Renal cortex interstitium (tissue), 11 donors: ENCODE measurements around the gene KRT79. TPM values are rescaled to one million over a fixed set of nuclear protein-coding genes. Genes with fewer than 3 reads are reported as not detected.

Experiments used
- DNase-seq, 11 donors: peaks; one replicate each; pipeline ENCODE4 v3.0.0-alpha.2; 2013; ENCODE audit warnings: low read depth in 9 of 11, low spot score in 4 of 11; ENCODE audit errors: extremely low read depth in 1 of 11
- polyA plus RNA-seq, 3 donors: library from polyadenylated mRNA; unstranded; fragments of 120-200 nt; gene quantifications; one replicate each; pipeline ENCODE4 v1.2.1, GENCODE V29; 2013; ENCODE audit not compliant: insufficient read length in 3 of 3

Gene KRT79
- polyA plus RNA-seq, 3 donors = not detected

DNA sequence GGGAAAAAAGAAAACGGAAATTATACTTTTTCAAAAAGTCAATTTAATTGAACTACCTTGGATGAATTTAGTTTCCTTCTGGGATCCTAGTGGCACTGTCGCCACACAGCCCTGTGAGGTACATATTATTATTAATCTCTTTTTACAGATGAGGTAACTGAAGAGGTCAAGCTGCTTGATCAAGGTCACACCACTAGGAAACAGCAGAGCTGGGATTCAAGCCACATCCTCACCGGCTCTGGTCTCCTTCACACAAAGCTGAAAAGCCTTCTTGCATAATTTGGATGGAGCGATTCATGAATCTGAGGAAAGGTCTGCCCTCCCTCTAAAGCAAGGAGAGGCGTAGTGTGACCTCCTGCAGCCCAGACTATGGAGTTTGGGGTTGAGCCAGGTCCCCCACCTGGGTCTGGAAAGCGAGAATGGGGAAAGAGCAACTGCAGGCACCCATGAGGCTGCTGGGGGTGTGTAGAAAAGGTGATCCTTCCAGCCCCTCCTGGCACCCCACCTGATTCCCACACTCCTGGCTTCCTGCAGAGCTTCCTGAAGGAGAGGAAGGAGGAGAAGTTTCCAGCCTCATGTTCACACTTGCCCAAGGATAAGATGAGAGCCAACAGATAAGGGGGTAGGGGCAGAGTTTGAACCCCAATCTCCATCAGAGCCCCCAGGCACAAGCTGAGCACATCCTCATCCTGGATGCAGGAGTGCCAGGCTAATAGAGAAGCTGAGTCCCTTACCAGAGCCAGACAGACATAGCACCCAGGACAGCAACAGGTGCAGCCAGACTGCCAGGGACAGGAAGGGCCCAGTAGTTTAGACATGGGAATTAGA, 3.9 kb upstream of the KRT79 start:
- no peak for DNase-seq

DNA sequence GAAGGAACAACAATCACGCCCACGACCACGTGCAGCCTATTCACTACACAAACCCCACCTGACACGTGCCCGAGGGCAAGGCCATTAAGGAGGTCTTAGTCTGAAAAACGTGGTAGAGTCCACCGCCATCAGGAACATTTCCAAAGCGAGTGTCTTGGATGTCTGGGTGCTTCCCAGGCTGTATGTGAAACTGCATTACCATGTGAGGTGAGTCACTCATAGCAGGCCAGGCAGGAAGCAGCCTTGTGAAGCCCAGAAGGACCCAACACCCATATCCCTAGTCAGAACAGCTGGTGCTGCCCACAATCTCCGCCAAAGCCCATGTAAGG, 3.3 kb upstream of the KRT79 start:
- no peak for DNase-seq

DNA sequence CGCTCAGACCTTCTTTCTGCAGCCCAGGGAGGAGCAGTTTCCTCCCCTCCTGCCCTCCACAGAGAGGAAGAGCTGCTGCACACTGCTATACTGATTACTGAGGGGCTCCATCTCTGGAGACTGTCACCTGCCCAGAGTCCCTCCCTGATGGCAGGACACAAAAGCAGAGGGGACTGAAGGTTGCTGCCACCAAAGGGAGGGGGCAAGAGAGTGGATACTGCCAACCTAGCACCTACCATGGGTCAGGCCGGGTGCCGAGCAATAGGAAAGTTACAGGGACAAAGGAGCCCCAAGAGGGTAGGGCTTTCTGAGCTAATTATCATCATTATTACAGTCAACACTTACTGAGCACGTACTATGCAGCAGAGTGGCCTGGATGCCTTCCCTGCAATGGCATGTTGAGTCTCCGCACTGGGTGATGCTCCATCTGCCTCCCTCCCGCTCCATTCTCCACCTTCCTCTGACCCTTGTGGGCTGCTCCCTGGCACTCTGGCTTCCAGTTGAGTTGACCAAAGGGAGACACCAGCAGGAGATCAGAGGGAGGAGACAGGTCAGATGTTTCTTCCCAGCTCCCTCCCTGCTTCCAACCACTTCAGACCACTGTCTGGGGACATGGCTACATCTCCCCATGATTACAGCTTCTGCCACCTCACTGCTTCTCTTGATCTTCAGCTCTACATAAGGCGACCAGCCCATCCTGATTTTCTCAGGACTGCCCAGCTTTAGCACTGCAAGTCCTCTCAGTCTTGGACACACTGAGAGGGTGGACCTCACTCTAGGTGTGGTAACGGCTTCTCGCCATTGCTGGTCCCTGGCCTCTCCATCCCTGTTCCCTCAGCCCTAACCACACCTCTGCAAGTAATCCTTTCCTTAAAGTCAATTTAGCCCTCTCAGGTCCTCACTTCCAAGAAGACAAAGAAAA, 2.6 kb upstream of the KRT79 start:
- no peak for DNase-seq

DNA sequence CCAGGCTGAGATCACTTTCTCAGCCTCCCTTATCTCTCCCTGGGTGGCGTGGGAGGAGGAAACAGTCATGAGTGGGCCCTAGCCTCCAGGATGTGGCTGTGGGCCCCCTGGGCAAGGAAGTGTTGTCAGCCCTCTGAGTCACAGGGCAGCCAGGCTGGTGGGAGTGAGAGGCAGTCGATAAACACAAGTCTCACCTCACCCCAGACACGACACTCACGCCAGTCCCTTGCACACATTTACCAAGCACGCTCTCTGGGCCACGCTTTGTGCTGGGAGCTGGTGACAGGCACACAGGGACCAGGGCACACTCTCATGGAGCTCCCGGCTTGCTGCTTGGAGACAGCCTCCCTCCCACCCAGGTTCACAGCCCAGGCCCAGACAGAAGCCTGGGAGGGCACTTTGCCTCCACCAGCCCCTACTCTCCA, 1.9 kb upstream of the KRT79 start:
- DNase-seq = no peak

DNA sequence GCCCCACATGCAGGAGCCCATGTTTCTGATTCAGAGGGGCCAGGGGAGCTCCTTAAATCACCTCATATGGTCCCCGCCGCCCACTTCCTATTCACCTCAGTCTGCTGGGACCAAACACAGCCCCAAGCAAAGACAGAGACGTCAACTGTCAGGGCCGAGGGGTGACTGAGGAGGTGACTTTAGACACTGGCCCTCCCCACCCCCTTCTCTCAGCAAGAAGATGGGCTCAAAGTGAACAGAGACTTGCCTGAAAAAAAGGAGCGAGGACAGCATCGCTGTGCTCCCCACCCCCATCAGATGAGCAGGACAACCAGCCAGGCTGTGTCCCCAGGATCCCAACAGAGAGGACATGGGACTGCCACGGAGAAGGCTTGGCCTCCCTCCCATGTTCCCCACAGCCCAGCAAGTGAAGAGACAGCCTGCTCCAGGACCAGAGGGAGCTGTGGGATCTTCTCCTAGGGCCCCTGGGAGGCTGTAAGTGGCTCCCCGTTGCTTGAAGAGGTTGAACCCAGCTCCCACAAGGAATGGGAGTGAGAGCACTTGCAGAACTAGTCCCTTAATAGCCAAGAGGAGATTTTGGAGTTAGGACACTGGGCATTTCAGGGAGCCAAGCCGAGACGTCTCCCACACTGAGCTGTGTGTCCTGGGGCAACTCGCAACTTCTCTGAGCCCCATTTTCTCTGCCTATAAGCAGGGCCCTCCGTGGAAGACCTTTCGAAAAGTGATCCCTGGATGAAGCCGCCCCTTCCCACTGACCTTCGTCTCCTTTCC, 1.3 kb upstream of the KRT79 start:
- no peak for DNase-seq

DNA sequence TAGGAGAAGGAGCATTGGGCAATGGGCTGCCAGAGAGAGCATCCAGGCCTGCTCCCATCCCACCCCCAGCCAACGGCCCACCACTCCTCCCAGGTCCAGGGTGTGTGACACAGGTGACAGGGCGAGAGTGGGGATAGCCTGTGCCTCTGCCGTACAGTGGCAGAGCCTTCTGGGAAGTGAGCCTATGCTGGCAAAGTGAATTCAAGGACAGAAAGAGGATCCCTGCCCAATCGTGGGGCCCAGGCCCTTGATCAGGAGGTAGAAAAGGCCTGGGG, 553 bp upstream of the KRT79 start:
- DNase-seq = no peak

DNA sequence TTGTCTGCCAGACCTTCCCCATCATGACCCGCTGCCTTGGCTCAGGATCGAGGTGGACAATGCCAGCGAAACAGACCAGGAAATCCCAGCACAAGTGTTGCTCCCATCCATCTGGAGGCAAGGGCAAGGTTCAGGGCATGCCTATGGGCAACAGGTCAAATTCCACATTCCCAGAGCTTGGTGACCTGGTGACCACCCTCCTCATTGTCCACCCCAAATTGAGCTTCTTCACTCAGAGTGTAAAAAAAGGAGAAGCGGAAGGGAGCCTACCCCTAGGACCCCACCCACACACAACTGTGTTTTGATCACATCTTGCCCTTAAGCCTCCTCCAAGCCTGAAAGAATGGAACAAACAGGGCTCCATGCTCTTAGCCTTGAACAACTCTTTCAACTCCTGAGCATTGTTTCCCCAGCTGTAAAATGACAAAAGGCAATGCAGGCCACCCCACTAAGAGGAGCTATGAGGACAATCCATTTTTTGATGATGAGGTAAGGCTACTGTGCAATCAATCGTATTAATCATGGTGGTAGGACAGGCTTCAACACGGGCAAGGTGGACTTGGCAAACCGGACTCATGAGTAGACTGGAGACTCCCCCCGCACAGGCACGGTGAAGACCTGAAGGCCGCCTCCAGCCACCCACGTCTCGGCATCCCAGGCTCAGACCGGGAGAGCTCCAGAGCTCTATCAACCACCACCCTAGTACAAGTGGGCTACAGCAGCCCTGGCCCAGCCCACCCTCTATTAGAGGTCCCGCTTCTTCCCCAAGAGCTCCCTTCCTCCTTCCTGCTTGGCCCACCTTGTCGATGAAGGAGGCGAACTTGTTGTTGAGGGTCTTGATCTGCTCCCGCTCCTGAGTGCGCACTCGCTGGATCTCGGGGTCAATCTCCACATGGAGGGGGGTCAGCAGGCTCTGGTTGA, 866 bp downstream of the KRT79 start:
- DNase-seq = no peak

DNA sequence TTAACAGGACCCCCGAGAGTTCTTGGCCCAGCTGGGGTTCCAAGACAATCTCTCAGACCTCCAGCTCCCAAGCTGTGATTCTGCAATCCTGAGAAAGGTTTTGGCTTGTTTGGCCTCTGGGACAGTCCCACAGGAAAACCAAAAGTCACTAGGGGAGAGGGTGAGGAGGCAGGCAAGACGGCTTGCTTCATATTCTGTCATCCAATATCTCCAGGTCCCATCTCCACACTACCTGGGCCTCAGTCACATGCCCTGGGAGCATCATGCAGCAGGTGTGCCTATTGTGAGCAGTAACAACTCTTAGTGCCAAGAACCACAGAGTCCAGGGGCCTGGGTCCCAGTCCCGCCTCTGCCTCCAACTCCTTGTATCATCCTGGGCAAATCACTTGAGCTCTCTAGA, 1.7 kb downstream of the KRT79 start:
- DNase-seq = no peak

DNA sequence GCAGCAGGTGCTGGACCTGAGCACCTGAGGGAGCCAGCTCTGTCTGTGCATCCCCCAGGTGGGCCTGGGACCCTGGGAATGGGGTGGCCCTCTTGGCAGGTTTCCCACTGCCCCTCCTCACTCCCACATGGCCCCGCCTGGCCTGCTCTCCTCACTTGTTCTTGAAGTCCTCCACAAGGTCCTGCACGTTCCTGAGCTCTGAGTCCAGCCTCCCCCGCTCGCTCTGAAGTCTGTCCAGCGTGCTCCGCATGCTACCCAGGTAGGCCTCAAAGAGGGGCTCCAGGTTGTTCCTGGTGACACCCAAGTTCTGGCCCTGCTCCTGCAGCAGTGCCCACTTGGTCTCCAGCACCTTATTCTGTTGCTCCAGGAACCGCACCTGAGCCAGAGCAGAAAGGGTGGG, 2.9 kb downstream of the KRT79 start:
- no peak for DNase-seq

DNA sequence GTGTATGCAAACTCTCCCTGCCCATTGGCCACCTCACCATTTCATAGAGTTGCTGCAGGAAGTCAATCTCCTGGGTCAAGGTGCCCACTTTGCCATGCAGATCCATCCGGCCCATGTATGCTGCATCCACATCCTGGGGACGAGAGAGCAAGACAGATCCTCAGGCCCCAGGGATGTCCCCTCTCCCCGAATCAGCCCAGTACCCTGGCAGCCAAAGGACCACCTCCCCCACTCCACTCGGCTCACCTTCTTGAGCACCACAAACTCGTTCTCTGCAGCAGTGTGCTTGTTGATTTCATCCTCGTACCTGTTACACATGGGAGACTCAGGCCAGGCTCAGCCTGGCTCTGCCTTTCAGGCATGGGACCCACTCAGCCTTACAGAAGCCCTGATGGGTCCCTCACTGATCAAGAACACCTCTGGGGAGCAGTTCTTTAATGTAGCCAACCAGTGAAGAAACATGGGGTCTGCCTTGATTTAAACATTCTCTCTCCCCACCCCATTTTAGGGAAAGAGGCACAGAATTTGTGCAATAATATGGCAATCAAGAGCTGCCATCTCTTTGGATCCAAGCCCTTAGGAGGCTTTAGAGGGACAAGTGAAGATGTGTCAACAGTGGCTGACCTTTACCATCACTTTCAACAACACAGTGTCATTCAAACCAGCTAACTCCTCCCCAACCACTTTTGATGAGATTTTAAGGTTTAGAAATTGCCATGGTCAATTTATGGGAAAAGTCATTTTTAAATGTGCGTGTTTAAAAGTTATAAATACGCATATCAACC, 3.9 kb downstream of the KRT79 start:
- no peak for DNase-seq

DNA sequence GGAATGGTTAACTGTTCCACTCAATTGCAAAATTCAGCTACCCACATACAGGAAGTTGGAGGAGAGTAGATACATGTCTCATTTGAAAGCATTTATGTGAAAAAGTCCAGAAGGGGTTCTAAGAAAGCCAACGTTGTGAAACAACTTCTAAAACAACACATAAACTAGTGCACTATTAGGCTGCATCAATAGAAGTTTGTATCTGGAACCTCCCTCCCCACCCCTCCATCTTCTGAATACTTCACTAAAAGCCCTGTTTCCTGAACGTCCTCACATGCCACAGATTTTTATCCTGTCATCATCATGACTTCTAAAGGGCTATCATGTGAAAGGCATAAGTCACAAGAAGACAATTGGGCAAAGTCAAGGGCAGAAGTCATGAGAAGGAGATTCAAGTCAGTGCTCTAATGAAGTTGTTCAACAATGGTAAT, 5.5 kb downstream of the KRT79 start:
- no peak for DNase-seq

DNA sequence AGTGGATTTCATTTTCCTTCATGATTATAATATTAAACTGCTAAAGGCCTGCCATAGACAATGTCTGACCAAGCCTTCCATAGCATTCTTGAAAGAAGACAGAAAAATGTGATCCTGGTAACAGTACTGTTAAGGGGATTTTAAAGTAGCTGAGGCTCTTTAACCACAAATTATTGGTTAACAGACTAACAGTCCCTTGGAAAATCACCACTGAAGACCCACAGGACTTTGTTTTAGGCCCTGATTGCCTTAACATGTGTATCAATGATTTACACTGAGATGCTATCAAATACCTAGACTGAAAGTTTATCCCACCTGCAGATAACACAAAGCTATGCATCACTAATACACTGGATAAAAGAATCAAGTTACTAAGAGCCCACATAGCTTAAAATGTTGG, 6.0 kb downstream of the KRT79 start:
- no peak for DNase-seq

DNA sequence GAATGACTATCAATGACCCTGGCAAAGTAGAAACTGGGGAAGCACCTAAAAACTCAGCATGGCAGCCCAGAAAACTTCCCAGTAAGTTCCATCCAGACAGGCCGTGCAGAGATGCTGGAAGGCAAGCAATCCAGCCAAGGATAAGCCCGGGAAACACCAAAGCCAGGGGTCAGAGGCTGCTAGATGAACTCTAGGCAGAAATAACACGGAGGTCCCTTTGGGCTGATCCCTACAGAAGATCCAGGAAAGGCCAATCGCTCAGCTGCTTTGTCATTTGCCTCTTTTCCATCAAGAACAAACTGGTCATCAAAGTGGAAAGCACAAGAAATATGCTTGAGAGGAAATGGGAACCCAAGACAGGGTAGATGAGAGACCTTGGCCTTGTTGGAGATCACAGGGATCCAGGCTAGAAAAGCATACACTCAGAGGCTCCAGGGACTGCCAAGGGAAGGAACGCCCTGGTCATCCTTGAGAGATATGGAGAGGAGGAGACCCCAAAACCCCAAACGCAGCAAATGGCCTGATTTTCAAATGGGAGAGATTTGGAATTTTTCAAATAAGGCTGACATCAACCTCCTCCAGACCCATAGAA, 6.5 kb downstream of the KRT79 start:
- no peak for DNase-seq

DNA sequence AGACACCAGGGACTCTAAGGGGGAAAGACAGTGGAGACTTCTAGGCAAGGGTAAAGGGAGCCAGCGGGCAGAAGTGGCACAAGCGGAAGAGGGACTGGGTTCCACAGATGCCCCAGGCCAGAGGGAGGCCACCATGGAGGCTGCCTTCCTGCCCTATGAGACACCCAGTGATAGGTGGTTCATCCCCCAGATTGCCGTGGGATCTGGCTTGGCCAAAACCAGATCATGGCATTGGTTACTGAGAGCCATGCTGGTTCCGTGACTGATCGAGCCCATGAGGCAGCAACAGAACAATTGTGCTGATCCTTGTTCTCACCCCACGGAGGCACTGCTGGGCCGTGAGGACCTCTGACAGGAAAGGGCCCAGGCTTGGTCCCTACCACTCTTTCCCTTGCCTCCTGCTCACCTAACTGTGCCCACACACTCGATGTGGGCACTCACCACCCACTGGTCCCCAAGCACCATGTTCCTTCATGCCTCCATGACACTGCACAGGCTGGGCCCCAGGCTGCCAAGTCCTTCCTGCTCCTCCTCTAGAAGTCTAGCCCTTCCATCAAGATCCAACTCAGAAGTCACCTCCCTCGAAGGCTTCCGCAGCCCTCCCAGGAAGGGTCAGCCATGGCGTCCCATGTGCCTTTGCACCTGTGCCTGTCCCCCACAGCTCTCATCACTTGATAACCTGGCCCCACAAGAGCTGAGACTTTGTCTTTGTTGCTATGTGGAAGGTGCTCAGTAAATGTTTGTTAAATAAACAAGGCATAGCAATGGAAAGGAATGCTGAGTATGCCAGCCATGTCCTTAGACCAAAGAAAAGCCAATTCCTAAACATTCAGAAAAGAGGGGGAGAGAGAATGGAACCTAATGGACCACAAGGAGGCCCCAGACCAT, 7.3 kb downstream of the KRT79 start:
- no peak for DNase-seq

DNA sequence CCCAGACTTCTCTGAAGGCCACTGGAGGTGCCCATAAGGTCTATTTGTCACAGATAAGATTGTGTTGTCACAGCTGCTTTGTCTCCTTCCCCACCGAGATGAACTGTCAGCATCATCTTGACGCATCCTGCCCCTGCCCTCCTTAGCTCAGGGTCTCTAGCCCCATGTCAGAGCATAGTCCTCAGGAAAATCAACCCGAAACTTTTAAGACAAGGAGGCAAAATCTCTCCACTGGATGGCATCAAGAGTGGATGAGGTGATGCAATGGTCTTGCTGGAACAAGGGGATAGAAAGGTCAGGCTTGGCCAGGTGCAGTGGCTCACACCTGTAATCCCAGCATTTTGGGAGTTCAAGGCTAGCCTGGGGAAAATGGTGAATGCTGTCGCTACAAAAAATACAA, 8.2 kb downstream of the KRT79 start:
- DNase-seq = no peak

DNA sequence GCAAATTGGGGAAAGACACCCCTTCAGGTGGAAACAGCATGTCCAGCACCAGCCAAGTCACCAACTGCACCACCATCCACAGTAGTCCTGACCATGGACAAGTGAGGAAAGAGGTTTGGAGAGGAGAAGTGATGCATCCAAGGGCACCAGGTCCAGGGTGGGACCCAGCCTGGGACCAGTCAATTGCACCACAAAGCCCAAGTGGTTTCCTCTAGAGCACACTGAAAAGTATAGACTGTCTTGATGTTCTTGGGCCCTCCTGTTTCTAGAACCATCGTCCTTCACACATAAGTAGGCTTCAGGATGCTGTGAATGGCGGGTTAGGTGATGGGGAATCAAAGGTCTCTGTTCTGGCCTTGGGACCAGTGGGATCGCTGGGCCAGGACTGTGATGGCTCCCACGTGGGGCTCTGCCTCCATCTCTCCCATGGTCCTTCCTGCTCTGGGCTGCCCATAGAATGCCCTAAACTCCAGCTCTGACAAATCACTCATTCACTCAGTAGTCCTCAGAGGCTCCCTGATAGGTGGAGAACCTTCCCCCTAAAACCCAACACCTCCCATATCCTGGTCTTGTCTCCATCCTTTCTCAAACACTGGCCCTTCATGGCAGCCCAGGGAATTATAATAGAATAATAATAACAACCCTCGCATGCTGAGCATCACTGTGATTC, 9.2 kb downstream of the KRT79 start:
- DNase-seq = no peak
